ENCODE data around the gene CDK19. TPM values are rescaled to one million over a fixed set of nuclear protein-coding genes. Genes with fewer than 3 reads are reported as not detected.

Gene CDK19
- total and polyA plus RNA-seq, 2 of the 13 experiments (the other 11 are each of a cell fraction or from before 2014, with no cell fraction given): 13.4 to 27.0 TPM

- no peak for TF ChIP-seq ZNF740 (CRISPR knock-in tag; IDR thresholded peaks at IDR 0.05)
- no peak for TF ChIP-seq ZNF75D (CRISPR knock-in tag; IDR thresholded peaks at IDR 0.05; ENCODE audit: borderline replicate concordance)
- no peak for TF ChIP-seq PTBP1 (IDR thresholded peaks at IDR 0.05; ENCODE audit: low read depth, low read length, poor library complexity, severe bottlenecking)
- no peak for TF ChIP-seq RFX1 (IDR thresholded peaks at IDR 0.05)
- no peak for TF ChIP-seq AKNA (CRISPR knock-in tag; IDR thresholded peaks at IDR 0.05; ENCODE audit: borderline replicate concordance)
- TF ChIP-seq, protein P1, sequence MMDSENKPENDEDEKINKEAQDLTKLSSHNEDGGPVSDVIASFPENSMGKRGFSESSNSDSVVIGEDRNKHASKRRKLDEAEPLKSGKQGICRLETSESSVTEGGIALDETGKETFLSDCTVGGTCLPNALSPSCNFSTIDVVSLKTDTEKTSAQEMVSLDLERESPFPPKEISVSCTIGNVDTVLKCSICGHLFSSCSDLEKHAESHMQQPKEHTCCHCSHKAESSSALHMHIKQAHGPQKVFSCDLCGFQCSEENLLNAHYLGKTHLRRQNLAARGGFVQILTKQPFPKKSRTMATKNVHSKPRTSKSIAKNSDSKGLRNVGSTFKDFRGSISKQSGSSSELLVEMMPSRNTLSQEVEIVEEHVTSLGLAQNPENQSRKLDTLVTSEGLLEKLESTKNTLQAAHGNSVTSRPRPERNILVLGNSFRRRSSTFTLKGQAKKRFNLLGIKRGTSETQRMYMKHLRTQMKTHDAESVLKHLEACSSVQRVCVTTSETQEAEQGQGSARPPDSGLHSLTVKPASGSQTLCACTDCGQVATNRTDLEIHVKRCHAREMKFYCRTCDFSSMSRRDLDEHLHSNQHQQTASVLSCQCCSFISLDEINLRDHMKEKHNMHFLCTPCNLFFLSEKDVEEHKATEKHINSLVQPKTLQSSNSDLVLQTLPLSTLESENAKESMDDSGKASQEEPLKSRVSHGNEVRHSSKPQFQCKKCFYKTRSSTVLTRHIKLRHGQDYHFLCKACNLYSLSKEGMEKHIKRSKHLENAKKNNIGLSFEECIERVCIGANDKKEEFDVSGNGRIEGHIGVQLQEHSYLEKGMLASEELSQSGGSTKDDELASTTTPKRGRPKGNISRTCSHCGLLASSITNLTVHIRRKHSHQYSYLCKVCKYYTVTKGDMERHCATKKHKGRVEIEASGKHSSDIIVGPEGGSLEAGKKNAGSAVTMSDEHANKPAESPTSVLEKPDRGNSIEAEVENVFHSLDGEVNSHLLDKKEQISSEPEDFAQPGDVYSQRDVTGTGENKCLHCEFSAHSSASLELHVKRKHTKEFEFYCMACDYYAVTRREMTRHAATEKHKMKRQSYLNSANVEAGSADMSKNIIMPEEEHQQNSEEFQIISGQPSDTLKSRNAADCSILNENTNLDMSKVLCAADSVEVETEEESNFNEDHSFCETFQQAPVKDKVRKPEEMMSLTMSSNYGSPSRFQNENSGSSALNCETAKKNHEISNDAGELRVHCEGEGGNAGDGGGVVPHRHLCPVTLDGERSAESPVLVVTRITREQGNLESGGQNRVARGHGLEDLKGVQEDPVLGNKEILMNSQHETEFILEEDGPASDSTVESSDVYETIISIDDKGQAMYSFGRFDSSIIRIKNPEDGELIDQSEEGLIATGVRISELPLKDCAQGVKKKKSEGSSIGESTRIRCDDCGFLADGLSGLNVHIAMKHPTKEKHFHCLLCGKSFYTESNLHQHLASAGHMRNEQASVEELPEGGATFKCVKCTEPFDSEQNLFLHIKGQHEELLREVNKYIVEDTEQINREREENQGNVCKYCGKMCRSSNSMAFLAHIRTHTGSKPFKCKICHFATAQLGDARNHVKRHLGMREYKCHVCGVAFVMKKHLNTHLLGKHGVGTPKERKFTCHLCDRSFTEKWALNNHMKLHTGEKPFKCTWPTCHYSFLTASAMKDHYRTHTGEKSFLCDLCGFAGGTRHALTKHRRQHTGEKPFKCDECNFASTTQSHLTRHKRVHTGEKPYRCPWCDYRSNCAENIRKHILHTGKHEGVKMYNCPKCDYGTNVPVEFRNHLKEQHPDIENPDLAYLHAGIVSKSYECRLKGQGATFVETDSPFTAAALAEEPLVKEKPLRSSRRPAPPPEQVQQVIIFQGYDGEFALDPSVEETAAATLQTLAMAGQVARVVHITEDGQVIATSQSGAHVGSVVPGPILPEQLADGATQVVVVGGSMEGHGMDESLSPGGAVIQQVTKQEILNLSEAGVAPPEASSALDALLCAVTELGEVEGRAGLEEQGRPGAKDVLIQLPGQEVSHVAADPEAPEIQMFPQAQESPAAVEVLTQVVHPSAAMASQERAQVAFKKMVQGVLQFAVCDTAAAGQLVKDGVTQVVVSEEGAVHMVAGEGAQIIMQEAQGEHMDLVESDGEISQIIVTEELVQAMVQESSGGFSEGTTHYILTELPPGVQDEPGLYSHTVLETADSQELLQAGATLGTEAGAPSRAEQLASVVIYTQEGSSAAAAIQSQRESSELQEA (CRISPR knock-in tag; IDR thresholded peaks at IDR 0.05; ENCODE audit: not compliant biosample characterization): no peak
- no peak for TF ChIP-seq ZMAT5 (CRISPR knock-in tag; IDR thresholded peaks at IDR 0.05; ENCODE audit: borderline replicate concordance, low read depth)
- TF ChIP-seq, protein P2, sequence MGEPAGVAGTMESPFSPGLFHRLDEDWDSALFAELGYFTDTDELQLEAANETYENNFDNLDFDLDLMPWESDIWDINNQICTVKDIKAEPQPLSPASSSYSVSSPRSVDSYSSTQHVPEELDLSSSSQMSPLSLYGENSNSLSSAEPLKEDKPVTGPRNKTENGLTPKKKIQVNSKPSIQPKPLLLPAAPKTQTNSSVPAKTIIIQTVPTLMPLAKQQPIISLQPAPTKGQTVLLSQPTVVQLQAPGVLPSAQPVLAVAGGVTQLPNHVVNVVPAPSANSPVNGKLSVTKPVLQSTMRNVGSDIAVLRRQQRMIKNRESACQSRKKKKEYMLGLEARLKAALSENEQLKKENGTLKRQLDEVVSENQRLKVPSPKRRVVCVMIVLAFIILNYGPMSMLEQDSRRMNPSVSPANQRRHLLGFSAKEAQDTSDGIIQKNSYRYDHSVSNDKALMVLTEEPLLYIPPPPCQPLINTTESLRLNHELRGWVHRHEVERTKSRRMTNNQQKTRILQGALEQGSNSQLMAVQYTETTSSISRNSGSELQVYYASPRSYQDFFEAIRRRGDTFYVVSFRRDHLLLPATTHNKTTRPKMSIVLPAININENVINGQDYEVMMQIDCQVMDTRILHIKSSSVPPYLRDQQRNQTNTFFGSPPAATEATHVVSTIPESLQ (CRISPR knock-in tag; conservative IDR thresholded peaks at IDR 0.05): no peak
- TF ChIP-seq PLSCR1 (CRISPR knock-in tag; IDR thresholded peaks at IDR 0.05; ENCODE audit: borderline replicate concordance): no peak
- TF ChIP-seq ZNF549 (CRISPR knock-in tag; IDR thresholded peaks at IDR 0.05): no peak
- no peak for TF ChIP-seq RBM22 (optimal IDR thresholded peaks at IDR 0.05; ENCODE audit: low read length)
- TF ChIP-seq SRSF4 (IDR thresholded peaks at IDR 0.05; ENCODE audit: low read depth, low read length, poor library complexity, severe bottlenecking): no peak
These were observed 76.3 kb downstream of the CDK19 start (continued) for GRCh38 chr6:110738899-110739365.

All from HepG2 (cell line).